Caki2 (cell line): ENCODE measurements around the gene PNMA1. TPM values are rescaled to one million over a fixed set of nuclear protein-coding genes. Genes with fewer than 3 reads are reported as not detected.

ENCODE experiments used
- total RNA-seq: library from RNA; depleted of rRNA; stranded (reverse); fragments of >200 nt; shearing (Covaris generic); gene quantifications from 2 replicates; pipeline ENCODE4 v1.2.3, GENCODE V29; 2014; ENCODE audit warnings: low replicate concordance; rRNA removed

PNMA1 gene
- total RNA-seq, 1 experiment from 2014 or later: 45.4 TPM

Other genes starting within 250 kb of the PNMA1 start
- 11.5 and 21.1 TPM in 2 replicates for gene RIOX1, start 223.5 kb downstream of the PNMA1 start, total RNA-seq
- gene ACOT1, start 177.2 kb downstream of the PNMA1 start, total RNA-seq: not detected in 2 replicates
- not detected in 2 replicates for gene HEATR4, start 155.4 kb downstream of the PNMA1 start, total RNA-seq
- gene ACOT2, start 145.2 kb downstream of the PNMA1 start, total RNA-seq: 75.9 and 77.3 TPM in 2 replicates
- not detected in 2 replicates for gene ACOT4, start 122.5 kb downstream of the PNMA1 start, total RNA-seq
- gene ACOT6, start 101.9 kb downstream of the PNMA1 start, total RNA-seq: not detected in 2 replicates
- 3.7 and 18.8 TPM in 2 replicates for gene DNAL1, start 69.4 kb downstream of the PNMA1 start, total RNA-seq
- 4.4 and 6.5 TPM in 2 replicates for gene PTGR2, start 137.4 kb upstream of the PNMA1 start, total RNA-seq
- 45.6 and 67.7 TPM in 2 replicates for gene ZNF410, start 172.5 kb upstream of the PNMA1 start, total RNA-seq
- gene FAM161B, start 235.7 kb upstream of the PNMA1 start, total RNA-seq: 1.8 and 2.8 TPM in 2 replicates
- 16.4 and 19.4 TPM in 2 replicates for gene COQ6, start 235.9 kb upstream of the PNMA1 start, total RNA-seq